Peyer's patch (tissue), 4 donors: ENCODE results near the gene ITGA11.

Source experiments
- CTCF ChIP-seq, 6 experiments: fragments of 450-650 bp in 4 of 6; fragments of 200-600 bp in 2 of 6; sonication (generic) in 1 of 6; IDR thresholded peaks; one replicate each; pipeline ENCODE4 v1.5.1; 2017 to 2019; ENCODE audit warnings: antibody characterized with exemption in 6 of 6, mild to moderate bottlenecking in 3 of 6, moderate library complexity in 1 of 6
- POLR2A ChIP-seq, 2 donors: fragments of 450-650 bp; IDR thresholded peaks; one replicate each; pipeline ENCODE4 v1.5.1; 2017; ENCODE audit warnings: antibody characterized with exemption in 2 of 2, mild to moderate bottlenecking in 2 of 2, moderate library complexity in 2 of 2

DNA sequence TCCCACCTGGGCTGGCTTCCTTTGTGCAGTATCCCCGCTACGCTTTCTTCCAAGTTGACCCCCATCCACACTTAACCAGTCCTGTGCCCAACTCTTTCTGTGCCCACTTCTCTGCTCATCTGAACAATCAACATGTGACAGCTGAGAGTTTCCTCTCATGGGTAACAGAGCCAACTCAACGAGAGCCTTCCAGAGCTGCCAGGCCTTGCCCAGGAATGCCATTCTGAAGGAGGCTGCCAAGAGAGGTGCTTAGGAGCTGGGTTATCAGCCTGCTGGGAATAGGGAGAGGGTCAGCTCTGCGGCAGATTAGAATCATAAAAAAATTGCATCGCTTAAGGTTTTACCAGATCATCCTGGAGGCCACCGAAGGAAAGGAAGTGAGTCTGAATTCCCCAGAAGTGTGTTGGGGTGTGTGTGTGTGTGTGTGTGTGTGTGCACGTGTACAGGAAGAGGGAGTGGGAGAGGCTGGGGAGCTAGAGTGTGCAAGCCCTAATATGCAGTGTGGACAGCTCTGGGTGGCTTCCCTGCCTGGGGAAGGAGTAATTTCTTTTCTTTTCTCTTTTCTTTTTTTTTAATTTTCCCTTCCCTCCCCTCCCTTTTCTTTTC, 66.7 kb downstream of the ITGA11 start:
- TF ChIP-seq CTCF (IDR thresholded peaks at IDR 0.05) (no peak), POLR2A (IDR thresholded peaks at IDR 0.05) (no peak)
